Smooth muscle cell of trachea (primary cell): ENCODE data around the gene ANKH. TPM values are rescaled to one million over a fixed set of nuclear protein-coding genes. Genes with fewer than 3 reads are reported as not detected.

ENCODE experiments used
- total RNA-seq: library from RNA; depleted of rRNA; stranded (reverse); fragments of >200 nt; gene quantifications from 2 replicates; pipeline ENCODE4 v1.2.1, GENCODE V29; 2014

The ANKH gene
- 19.2 and 20.3 TPM in 2 replicates for total RNA-seq

GRCh38 chr5:14871214-14872069 lies at the start of gene ANKH:
Gene ANKH, minus strand, starts transcription at chr5:14871778. Its CDS starts 331 bp downstream, at chr5:14871447.

GRCh38 chr5:14664270-14665100 lies 207.1 kb downstream of the ANKH start, which contains the start of gene OTULIN:
Gene OTULIN, plus strand, starts transcription at chr5:14664718. Its CDS starts 108 bp downstream, at chr5:14664826.

Other genes starting within 250 kb of the ANKH start
- 24.1 and 28.4 TPM in 2 replicates for gene OTULIN, start 207.1 kb downstream of the ANKH start, total RNA-seq